Measurements from ENCODE around the gene PFKFB4.

The PFKFB4 gene

GRCh38 chr3:48556796-48557626 lies at the start of gene PFKFB4:
Gene PFKFB4, minus strand, starts transcription at chr3:48556803. Its CDS starts 26 bp downstream, at chr3:48556777.
- peak; percentile 100 for DNase-seq

DNA sequence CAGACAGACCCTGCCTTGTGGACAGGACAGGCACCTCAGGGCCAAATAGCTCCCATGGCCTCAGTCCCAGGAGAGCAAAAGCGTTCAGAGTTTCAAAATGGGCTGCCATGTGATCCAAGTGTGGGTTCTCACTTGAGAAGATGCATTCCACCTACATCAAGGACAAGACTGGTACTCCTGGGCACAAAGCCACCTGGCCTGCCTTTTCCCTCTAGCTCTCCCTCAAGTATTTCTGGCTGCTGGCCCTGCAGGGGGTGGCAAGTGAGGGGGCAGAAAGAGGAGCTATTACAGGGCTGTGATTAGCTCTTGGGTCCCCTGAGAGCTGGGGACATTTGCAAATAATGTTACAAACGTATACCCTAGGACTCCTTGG lies 45.0 kb upstream of the PFKFB4 start:
- DNase-seq, result no peak

- no peak for DNase-seq
Measured at GRCh38 chr3:48600711-48601621, 44.4 kb upstream of the PFKFB4 start.

GRCh38 chr3:48599509-48600285 lies 43.1 kb upstream of the PFKFB4 start:
- DNase-seq, result no peak

- DNase-seq, result no peak
Measured at GRCh38 chr3:48599077-48599501, 42.5 kb upstream of the PFKFB4 start.

DNA sequence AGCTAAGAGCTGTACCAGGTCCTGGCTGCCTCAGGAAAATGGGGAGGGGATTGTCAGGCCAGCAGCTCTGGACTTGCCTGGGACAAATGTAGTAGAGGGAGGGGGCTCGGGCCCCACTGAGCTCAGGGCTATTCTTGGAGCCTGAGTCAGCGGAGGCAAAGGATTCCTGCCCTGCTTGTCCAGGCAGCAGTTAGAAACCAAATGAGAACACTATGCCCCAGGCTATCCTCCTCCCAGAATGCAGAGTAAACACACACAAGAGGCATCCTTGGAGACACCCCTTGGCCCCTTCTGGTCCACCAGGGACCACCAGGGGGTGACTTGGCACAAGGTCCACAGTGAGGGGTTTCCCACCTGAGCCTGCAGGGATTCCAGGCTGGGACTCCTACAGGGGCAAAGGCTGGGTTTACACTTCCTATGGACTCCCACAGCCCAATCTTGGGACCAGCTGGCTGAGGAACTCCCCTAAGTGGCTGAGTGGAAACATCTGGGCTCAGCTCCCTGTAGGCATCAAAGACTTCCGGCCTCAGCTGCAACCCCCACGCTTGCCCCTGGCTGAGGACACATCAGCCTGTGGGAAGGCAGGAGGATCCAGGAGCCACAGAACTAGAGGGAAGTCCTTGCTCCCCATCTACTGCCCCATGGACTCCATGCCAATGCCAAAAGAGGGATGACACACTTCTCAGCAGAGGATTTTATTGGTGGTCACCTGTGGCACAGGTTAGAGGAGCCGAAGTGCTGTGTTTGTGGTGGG lies 41.9 kb upstream of the PFKFB4 start:
- DNase-seq, result no peak

DNA sequence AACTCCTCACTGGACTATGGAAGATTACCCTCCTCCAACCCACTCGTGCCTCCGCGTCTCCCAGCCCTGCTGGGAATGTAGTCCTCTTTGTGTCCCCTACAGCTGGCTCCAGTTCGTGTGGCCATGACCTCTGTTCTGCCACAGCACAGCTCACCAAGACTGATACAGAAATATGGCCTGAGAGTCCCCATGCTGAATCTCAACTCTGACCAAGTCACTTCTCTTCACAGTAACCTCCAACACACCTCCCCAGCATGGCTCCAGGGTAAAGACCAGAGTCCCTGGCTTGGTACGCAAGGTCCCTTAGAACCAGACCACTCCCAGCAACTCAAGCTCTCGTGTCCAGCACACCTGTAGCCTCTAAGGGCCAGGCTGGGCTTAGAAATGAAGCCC lies 40.8 kb upstream of the PFKFB4 start:
- no peak for DNase-seq

DNA sequence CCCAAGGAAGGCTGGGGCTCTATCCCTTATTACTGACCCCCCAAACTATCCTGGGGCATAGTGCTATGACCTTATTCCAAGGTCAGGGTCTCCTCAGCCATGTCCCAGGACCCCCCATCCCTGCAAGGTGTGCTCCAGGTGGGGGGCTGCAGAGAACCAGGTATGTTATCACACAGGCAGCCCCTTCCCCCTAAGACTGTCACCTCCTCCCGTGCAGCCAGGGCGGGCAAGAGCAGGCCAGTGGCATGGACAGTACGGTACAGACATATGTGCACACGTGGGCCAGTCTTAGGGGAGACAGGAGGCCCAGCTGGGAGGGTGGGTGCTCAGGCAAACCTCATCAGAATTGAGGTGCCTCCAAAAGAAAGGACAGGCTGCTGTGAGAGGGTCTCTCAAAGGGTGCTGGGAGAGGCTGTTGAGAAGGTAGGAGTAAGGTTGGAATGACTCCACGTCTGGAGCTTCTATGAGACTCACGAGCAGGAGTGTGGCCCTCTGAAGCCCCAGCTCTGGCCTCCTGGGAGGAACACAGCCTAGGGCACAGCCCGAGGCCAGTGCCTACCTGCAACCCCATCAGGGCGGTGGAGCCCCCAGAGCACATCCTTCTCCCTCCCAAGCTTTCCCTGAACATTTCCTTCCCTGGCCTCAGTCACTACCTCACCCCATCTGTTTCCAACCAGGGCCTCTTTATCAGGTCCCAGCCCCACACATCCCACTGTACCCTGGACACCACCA lies 40.2 kb upstream of the PFKFB4 start:
- DNase-seq, result no peak

DNA sequence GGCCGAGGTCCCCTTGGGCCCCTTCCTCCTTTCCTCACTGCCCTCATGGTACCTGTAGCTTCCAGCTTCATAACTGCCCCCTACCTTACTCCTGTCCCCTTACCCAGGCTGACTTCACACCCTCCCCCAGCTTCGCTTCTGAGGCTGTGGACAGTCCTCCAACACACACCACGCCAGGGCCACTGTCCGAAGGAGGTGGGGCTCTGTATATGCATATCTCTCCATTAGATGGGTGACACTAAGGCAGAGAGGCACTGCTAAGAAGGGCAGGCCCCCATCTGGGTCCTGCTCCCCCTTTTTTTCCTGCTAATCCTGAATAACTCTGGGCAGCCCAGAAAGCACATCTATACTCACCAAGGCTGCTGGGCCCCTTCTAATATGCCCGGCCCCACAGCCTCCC lies 39.6 kb upstream of the PFKFB4 start:
- DNase-seq, result no peak

DNA sequence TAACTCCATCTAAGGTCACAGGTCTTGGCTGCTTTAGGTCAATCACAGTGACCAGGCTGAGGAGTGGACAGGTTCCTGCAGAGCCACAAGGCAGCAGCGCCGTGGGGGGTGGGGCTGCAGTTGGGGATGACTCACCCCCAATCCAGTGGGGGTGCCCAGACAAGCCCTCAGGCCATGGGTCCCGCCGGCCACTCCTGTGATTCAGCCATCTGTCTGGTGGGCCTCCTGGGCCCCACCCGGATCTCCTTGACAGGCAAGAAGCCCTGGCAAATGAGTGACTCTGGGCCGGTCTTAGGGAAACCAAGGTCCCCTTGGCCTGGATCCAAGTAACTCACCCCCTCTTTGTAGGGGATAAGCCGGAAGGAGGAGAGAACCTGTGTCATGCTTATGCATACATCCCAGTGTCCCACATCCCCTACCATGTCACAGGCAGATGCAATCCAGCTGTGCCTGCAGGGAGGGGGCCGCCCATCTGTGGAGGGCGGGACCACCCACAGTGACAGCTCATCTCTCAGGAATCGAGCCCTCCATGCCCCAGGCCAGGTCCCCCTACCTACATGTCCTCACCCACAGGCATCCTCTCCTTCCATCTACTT lies 39.0 kb upstream of the PFKFB4 start:
- no peak for DNase-seq

GRCh38 chr3:48595075-48595525 lies 38.5 kb upstream of the PFKFB4 start, which contains the start of gene COL7A1:
Gene COL7A1, minus strand, starts transcription at chr3:48595329. Its CDS starts 170 bp downstream, at chr3:48595159.
- no peak for DNase-seq

GRCh38 chr3:48594417-48595049 lies 37.9 kb upstream of the PFKFB4 start:
- DNase-seq, result no peak

GRCh38 chr3:48593337-48593736 lies 36.7 kb upstream of the PFKFB4 start:
- no peak for DNase-seq

- no peak for DNase-seq
Measured at GRCh38 chr3:48592519-48593087, 36.0 kb upstream of the PFKFB4 start.

GRCh38 chr3:48591886-48592518 lies 35.4 kb upstream of the PFKFB4 start:
- DNase-seq, result no peak

GRCh38 chr3:48591436-48591835 lies 34.8 kb upstream of the PFKFB4 start:
- DNase-seq, result no peak

DNA sequence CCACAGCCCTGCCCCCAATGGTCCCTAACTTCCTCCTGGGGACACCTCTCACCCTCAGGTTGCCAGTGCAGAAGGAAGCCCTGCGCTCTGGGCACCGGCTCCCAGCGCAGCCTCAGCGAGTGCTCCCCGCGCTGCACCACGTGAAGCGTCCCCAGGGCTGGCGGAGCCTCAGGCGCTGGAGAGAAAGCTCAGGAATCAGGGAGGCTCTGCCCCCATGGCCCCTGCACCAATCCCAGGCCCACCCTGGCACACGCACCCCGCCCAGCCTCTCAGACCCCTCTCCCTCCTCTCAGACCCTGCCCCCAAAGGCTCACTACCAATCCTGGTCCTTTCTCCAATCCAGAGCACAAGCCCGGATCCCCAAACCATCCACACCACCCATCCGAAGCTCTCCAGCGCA lies 31.6 kb upstream of the PFKFB4 start:
- DNase-seq, result no peak

DNA sequence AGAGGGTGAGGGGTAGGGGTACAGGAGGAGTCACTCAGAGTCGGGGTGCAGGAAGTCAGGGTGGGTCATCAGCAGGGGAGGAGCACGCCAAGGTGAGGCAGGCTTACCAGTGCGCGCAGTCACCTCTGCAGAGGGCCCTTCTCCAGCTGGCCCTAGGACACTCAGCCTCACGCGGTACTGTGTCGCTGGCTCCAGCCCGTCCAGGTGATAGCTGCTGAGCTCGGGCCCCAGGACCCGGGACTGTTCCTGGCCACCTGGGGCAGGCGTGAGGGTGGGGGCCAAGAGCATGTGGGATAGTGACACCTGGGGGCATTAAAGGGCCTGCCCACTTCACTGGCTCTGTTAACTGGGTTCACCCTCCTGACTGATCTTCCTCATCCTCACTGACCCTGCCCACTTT lies 31.1 kb upstream of the PFKFB4 start:
- no peak for DNase-seq

GRCh38 chr3:48585411-48585810 lies 28.8 kb upstream of the PFKFB4 start:
- no peak for DNase-seq

GRCh38 chr3:48584836-48585235 lies 28.2 kb upstream of the PFKFB4 start:
- no peak for DNase-seq

Data from CD4-positive, alpha-beta T cell treated with Interleukin-10 for 1 hour (primary cell).